CD4-positive, alpha-beta T cell treated with Interleukin-6 at 100 ng/mL for 8 hours (primary cell): ENCODE results near the gene USP10.
"Not testable (repeated sequence)": the region's sequence is repeated elsewhere in the genome, so short reads cannot be mapped to it uniquely, and the experiment has no call there.

ENCODE experiments used
- DNase-seq: peaks from one replicate; pipeline ENCODE4 v3.0.0-alpha.2; 2020; ENCODE audit warnings: mixed read lengths, low spot score

Gene USP10

GRCh38 chr16:84726669-84727467 lies 27.1 kb downstream of the USP10 start:
- no peak for DNase-seq

- DNase-seq, result no peak
These were observed 29.1 kb downstream of the USP10 start for GRCh38 chr16:84728853-84729424.

- DNase-seq, result no peak
These were observed 30.0 kb downstream of the USP10 start for GRCh38 chr16:84729716-84730320.

- peak; percentile 18 for DNase-seq
These were observed 30.8 kb downstream of the USP10 start for GRCh38 chr16:84730406-84731106.

GRCh38 chr16:84732332-84732673 lies 32.5 kb downstream of the USP10 start:
- not testable (repeated sequence) for DNase-seq

- no peak for DNase-seq
These were observed 33.0 kb downstream of the USP10 start for GRCh38 chr16:84732674-84733352.

- DNase-seq, result peak; percentile 20
These were observed 36.2 kb downstream of the USP10 start for GRCh38 chr16:84735849-84736586.

GRCh38 chr16:84737192-84738011 lies 37.6 kb downstream of the USP10 start:
- DNase-seq, result no peak

- peak; percentile 75 for DNase-seq
These were observed 38.6 kb downstream of the USP10 start for GRCh38 chr16:84738255-84739038.

- DNase-seq, result no peak
These were observed 39.7 kb downstream of the USP10 start for GRCh38 chr16:84739349-84740124.

GRCh38 chr16:84740596-84741116 lies 40.9 kb downstream of the USP10 start:
- DNase-seq, result no peak

GRCh38 chr16:84741340-84741830 lies 41.6 kb downstream of the USP10 start:
- DNase-seq, result no peak

GRCh38 chr16:84742641-84743092 lies 42.9 kb downstream of the USP10 start:
- DNase-seq, result no peak

- no peak for DNase-seq
These were observed 46.4 kb downstream of the USP10 start for GRCh38 chr16:84746231-84746630.

GRCh38 chr16:84746875-84747274 lies 47.1 kb downstream of the USP10 start:
- no peak for DNase-seq

GRCh38 chr16:84748247-84748646 lies 48.4 kb downstream of the USP10 start:
- not testable (repeated sequence) for DNase-seq

GRCh38 chr16:84749072-84749471 lies 49.3 kb downstream of the USP10 start:
- no peak for DNase-seq

GRCh38 chr16:84749815-84750214 lies 50.0 kb downstream of the USP10 start:
- no peak for DNase-seq
